DND-41 (cell line): ENCODE data around the gene DRP2.

Source experiments
- ATAC-seq: fragments of 200-7000 bp; cut with Tn5 transposase; 3 replicates; pipeline ENCODE4 v1.9.1; 2021; ENCODE audit warnings: low read depth; ENCODE audit not compliant: insufficient read depth
- DNase-seq: peaks from one replicate; pipeline ENCODE4 v3.0.0-alpha.2; 2020
- H2AFZ ChIP-seq: 2 replicates; pipeline ENCODE4 v1.6.0; 2012; ENCODE audit warnings: low read depth, low read length
- H3K27ac ChIP-seq: 2 replicates; pipeline ENCODE4 v1.5.1; 2012; ENCODE audit warnings: low read length, inconsistent platforms
- H3K27me3 ChIP-seq: fragments of 200-600 bp; sonication (generic); 2 replicates; pipeline ENCODE4 v1.6.0; 2012; ENCODE audit warnings: low read length, mild to moderate bottlenecking, inconsistent platforms; ENCODE audit not compliant: insufficient read depth, poor library complexity
- H3K36me3 ChIP-seq: 2 replicates; pipeline ENCODE4 v1.5.1; 2012; ENCODE audit warnings: low read length, inconsistent platforms; ENCODE audit not compliant: insufficient read depth
- H3K4me1 ChIP-seq: 2 replicates; pipeline ENCODE4 v1.5.1; 2012; ENCODE audit warnings: mild to moderate bottlenecking, low read length; ENCODE audit not compliant: insufficient read depth
- H3K4me2 ChIP-seq: 2 replicates; pipeline ENCODE4 v1.6.0; 2012; ENCODE audit warnings: mild to moderate bottlenecking, moderate library complexity, low read length, inconsistent platforms; ENCODE audit not compliant: insufficient read depth
- H3K4me3 ChIP-seq, 2 experiments: fragments of 200-600 bp in 1 of 2; shearing (Covaris generic) in 1 of 2; 2 replicates each; pipeline ENCODE4 v1.5.1; 2012 to 2016; ENCODE audit warnings: inconsistent platforms in 2 of 2, low read length in 2 of 2, mild to moderate bottlenecking in 2 of 2, low read depth in 1 of 2, moderate library complexity in 1 of 2
- H3K79me2 ChIP-seq: 2 replicates; pipeline ENCODE4 v1.6.0; 2012; ENCODE audit warnings: low read length, inconsistent platforms; ENCODE audit not compliant: insufficient read depth
- H3K9ac ChIP-seq: 2 replicates; pipeline ENCODE4 v1.6.0; 2012; ENCODE audit warnings: low read depth, mild to moderate bottlenecking, inconsistent platforms, low read length, moderate library complexity
- H3K9me3 ChIP-seq: 2 replicates; pipeline ENCODE4 v1.5.1; 2012; ENCODE audit warnings: low read length, moderate library complexity, mild to moderate bottlenecking, inconsistent platforms; ENCODE audit not compliant: insufficient read depth, severe bottlenecking
- H4K20me1 ChIP-seq: 2 replicates; pipeline ENCODE4 v1.6.0; 2012; ENCODE audit warnings: low read length; ENCODE audit not compliant: insufficient read depth
- CTCF ChIP-seq: IDR thresholded peaks from 2 replicates; pipeline ENCODE4 v1.5.1; 2012; ENCODE audit warnings: borderline replicate concordance, low read length, moderate library complexity, mild to moderate bottlenecking; ENCODE audit not compliant: poor library complexity, severe bottlenecking; ENCODE audit errors: extremely low read depth
- EZH2 ChIP-seq: IDR thresholded peaks from 3 replicates; pipeline ENCODE4 v1.6.1; 2012; ENCODE audit warnings: borderline replicate concordance, low read depth, mild to moderate bottlenecking, moderate library complexity, low read length, inconsistent platforms; ENCODE audit not compliant: severe bottlenecking

The DRP2 gene

GRCh38 chrX:101210630-101211029, 9.0 kb upstream of the DRP2 start:
- no peaks in the 10 kb centered on the region for H4K20me1 ChIP-seq
- DNase-seq (no peak), ATAC-seq (no peak)
- H2AFZ ChIP-seq, result no peak overlapping the region
- H3K79me2 ChIP-seq, result no peaks in the 10 kb centered on the region
- no peak overlapping the region for H3K9ac ChIP-seq
- H3K36me3 ChIP-seq, result no peaks in the 10 kb centered on the region
- TF ChIP-seq CTCF, result no peak
- no peak for TF ChIP-seq EZH2
- no peak overlapping the region for H3K4me2 ChIP-seq
- no peak overlapping the region for H3K4me3 ChIP-seq
- no peaks in the 10 kb centered on the region for H3K9me3 ChIP-seq
- no peaks in the 10 kb centered on the region for H3K27me3 ChIP-seq
- H3K4me1 ChIP-seq, result no peaks in the 10 kb centered on the region
- no peak overlapping the region for H3K27ac ChIP-seq

GRCh38 chrX:101217689-101218088, 1.9 kb upstream of the DRP2 start:
- no peaks in the 10 kb centered on the region for H3K36me3 ChIP-seq
- TF ChIP-seq EZH2 (no peak), CTCF (no peak)

GRCh38 chrX:101219864-101220346, 319 bp downstream of the DRP2 start:
- no peaks in the 10 kb centered on the region for H4K20me1 ChIP-seq
- H3K79me2 ChIP-seq, result no peaks in the 10 kb centered on the region
- TF ChIP-seq EZH2, result no peak
- TF ChIP-seq CTCF, result no peak
- no peak overlapping the region for H3K4me3 ChIP-seq
- DNase-seq (peak; percentile 8), ATAC-seq (no peak)
- H3K27ac ChIP-seq, result no peak overlapping the region
- H3K27me3 ChIP-seq, result no peaks in the 10 kb centered on the region
- no peak overlapping the region for H3K4me2 ChIP-seq
- no peaks in the 10 kb centered on the region for H3K4me1 ChIP-seq
- H3K9ac ChIP-seq, result no peak overlapping the region
- no peaks in the 10 kb centered on the region for H3K36me3 ChIP-seq
- H3K9me3 ChIP-seq, result no peaks in the 10 kb centered on the region
- no peak overlapping the region for H2AFZ ChIP-seq

More at GRCh38 chrX:101217689-101218088, 1.9 kb upstream of the DRP2 start:
- Histone ChIP-seq H3K4me3 (no peak overlapping the region), H3K9me3 (no peaks in the 10 kb centered on the region), H3K27me3 (no peaks in the 10 kb centered on the region), H3K4me2 (no peak overlapping the region), H4K20me1 (no peaks in the 10 kb centered on the region), H3K9ac (no peak overlapping the region), H3K79me2 (no peaks in the 10 kb centered on the region), H2AFZ (no peak overlapping the region), H3K4me1 (no peaks in the 10 kb centered on the region), H3K27ac (no peak overlapping the region)
- peak; percentile 5 for DNase-seq
- peak; percentile 58 for ATAC-seq
